HK-2 (cell line): ENCODE results near the gene TMPRSS11F.
A peak's percentile ranks its signal among the peaks of the same experiment; 100 is the strongest.
"Not testable (repeated sequence)": the region's sequence is repeated elsewhere in the genome, so short reads cannot be mapped to it uniquely, and the experiment has no call there.

Source experiments
- DNase-seq: peaks from one replicate; pipeline ENCODE4 v3.0.0-alpha.2; 2018; ENCODE audit not compliant: unreplicated experiment

The TMPRSS11F gene

DNA sequence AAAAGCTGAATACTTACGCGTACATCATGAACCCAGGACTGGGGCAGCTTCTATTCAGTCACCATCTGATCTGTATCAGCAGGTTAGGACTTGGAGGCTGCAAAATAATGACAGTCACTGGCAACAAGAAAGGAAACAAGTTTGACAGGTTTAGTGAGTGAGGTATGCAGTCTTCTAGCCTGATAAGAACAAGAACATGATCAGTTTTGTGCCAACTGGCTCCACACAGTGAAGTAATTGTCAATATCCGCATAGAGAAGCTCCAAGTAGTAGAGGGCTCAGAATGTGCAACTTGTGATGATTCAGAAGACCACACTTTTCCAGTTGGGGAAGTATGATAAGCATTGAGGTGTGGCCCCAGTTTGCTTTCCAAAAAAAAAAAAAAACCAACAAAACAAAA, at the start of gene TMPRSS11F:
TMPRSS11F (minus strand) TSS at position 77 of the 400 bp plus-strand sequence; CDS start at position 28, 49 bp downstream.
- no peak for DNase-seq

GRCh38 chr4:68176904-68177303, 47.2 kb upstream of the TMPRSS11F start:
- DNase-seq = no peak

- DNase-seq = no peak
Measured at GRCh38 chr4:68176500-68176899, 46.8 kb upstream of the TMPRSS11F start.

- peak; percentile 23 for DNase-seq
Measured at GRCh38 chr4:68175562-68176155, 46.0 kb upstream of the TMPRSS11F start.

DNA sequence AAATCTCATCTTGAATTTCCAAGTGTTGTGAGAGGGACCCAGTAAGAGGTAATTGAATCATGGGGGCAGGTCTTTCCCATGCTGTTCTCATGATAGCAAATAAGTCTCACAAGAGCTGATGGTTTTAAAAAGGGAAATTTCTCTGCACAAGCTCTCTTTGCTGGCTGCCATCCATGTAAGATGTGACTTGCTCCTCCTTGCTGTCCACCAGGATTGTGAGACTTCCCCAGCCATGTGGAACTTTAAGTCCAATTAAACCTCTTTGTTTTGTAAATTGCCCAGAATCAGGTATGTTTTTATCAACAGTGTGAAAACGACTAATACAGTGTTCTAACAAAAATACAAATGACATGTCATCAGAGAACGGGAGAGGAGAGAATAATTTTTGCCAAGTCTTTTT, 44.7 kb upstream of the TMPRSS11F start:
- not testable (repeated sequence) for DNase-seq

- not testable (repeated sequence) for DNase-seq
Measured at GRCh38 chr4:68172147-68172546, 42.5 kb upstream of the TMPRSS11F start.

- no peak for DNase-seq
Measured at GRCh38 chr4:68167706-68168105, 38.0 kb upstream of the TMPRSS11F start.

- no peak for DNase-seq
Measured at GRCh38 chr4:68167166-68167565, 37.5 kb upstream of the TMPRSS11F start.

- DNase-seq = no peak
Measured at GRCh38 chr4:68163754-68164153, 34.1 kb upstream of the TMPRSS11F start.

DNA sequence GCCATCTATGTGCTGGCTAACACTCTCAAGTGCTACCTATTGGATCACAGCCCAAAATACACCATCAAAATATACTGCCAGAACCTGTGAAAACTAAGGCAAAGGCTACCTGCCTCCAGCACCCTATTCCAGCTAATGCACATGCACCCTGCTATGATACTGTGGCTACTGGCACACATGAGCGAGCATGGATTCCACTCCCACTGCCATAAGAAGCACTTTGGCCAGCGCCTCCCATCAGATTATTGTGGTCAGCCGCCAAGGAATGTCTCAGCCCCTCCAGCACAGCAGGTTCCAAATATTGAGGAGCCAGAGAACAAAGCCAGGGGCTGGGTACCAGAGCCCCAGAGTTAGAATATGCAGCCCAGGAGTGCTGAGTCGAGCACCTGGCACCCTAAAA, 32.5 kb upstream of the TMPRSS11F start:
- peak; percentile 42 for DNase-seq

DNA sequence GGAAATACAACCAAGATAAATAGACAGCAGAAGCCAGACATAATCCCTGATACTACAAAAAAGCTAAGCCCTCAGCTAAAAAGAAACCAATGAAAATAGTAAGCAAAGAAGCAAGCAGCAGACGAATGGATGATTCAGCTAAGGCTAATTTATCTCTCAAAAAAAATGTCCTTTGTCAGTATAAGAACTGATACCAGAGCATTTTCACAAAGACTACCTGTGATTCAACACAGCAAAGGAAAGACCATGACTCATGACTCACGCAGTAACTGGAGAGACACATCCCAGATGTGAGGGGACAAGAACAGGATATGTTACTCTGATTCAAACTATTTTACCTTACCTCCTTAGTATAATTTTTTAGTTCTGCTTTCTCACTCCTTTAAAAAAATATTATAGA, 22.7 kb upstream of the TMPRSS11F start:
- DNase-seq = no peak

- no peak for DNase-seq
Measured at GRCh38 chr4:68148800-68149685, 19.4 kb upstream of the TMPRSS11F start.

- DNase-seq = no peak
Measured at GRCh38 chr4:68147079-68147478, 17.4 kb upstream of the TMPRSS11F start.

DNA sequence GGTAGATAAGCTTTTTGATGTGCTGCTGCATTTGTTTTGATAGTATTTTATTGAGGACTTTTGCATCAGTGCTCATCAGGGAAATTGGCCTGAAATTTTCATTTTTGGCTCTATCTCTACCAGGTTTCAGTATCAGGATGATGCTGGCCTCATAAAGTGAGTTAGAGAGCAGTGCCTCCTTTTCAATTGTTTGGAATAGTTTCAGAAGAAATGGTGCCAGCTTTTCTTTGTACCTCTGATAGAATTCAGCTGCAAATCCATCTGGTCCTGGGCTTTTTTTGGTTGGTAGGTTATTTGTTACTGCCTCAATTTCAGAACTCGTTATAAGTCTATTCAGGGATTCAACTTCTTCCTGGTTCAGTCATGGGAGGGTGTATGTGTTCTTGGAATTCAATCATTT, 15.6 kb upstream of the TMPRSS11F start:
- no peak for DNase-seq

DNA sequence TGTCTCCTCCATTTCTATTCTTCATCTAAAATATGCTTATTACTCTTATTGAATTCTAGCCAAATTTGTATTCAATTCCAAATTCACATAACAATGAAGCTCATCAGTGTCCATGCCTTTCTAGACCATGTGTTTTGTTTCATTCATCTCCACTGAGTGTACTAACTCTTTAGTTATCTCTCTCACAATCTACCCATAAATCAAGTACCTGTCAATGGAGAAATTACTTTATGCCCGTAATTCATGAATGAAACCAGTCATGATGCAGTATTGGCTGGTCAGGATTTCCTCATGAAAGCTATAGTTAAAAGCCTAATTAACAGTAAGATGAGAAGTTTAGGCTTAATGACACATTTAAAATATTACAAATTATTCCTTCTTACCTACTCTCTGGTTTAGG, 12.2 kb upstream of the TMPRSS11F start:
- no peak for DNase-seq

DNA sequence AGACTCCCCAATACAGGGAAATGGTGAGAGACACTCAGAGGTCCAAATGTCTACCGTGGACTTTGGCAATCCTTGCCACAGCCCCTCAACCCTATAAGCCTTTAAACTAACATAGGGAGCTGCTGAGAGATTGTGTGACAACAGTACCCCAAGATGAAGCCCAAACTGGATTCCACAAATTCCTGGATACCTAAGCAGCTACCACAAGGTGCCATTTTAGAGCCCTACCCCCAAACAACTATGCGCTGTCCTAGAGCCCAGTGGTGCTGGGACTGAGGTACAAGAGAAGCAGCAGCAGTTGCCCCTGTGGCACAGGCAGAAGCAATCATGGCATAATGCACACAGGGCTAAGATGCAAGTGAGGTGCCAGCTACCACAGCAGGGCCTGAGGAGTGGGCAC, 2.7 kb upstream of the TMPRSS11F start:
- DNase-seq = no peak

DNA sequence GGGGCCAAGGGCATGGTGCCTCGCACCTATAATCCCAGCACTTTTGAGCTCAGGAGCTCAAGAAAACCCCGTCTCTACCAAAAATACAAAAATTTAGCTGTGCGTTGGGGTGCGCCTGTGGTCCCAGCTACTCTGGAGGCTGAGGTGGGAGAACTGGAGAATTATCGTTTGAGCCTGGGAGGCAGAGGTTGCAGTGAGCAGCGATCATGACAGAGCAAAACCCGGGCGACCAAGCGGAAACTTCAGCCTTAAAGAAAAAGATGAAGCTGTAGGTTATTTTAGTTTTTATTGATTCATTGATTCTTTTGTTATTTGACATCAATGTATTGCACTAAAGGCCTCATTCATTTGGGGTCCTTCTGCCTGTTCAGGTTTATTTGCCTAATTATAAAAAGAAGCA, 5.4 kb downstream of the TMPRSS11F start:
- DNase-seq = no peak

DNA sequence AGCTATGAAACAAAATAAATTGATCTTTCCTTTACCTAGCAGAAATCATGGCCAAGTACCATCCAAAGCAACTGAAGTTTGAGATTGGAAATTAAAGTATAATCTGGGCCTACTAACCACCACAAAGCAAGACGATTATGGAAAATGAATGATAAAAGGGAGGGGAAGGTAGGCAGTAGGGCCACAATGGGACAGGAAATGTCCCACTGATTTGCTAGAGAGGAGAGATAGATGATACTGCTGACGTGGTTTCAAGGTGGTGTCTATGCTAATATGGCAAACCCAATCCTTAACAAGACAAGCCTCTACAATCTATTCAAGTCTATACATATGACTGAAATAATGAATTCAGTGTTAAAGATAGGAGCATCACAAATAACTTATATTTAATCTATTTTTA, 6.1 kb downstream of the TMPRSS11F start:
- DNase-seq = no peak

- no peak for DNase-seq
Measured at GRCh38 chr4:68119921-68120320, 9.7 kb downstream of the TMPRSS11F start.

DNA sequence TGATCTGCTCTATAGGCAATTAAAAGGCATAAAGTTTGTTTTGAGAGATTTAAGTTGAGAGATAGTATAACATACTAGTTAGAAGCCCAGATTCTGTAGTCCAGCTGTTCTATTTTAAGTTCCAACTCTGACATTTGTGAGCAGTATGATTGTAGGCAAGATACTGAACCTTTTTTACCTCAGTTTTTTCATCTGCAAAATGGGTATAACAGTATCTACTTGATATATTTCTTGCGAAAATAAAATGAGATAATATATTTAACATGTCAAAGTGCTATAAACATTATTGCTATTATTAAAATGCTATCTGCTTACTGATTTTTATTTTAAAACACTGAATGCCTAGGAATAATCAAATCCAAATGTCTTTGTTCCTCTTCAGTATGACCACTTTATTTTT, 19.2 kb downstream of the TMPRSS11F start:
- DNase-seq = no peak

DNA sequence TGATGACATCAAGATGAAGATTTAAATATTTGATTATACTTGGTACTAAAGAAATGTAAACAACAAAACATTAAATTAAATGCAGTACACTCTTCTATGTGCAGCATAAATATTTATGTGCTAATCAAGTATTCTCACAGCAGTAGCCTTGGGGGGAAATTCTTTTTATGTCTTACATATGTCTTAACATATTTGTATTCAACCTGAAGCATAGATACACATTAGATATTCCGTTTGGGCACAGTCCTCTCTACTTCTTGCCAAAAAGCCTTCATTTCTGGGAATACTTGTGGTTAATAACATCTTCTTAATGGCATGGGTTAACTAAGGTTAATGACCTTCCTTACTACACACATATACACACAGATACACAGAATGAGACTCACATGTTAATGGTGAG, 19.8 kb downstream of the TMPRSS11F start:
- DNase-seq = no peak

- no peak for DNase-seq
Measured at GRCh38 chr4:68082758-68083157, 46.9 kb downstream of the TMPRSS11F start.

GRCh38 chr4:68079928-68080327, 49.7 kb downstream of the TMPRSS11F start:
- no peak for DNase-seq
